Ovary (tissue), 10 donors: Measurements from ENCODE around the gene SSC5D. TPM values are rescaled to one million over a fixed set of nuclear protein-coding genes. Genes with fewer than 3 reads are reported as not detected.
A peak's percentile ranks its signal among the peaks of the same experiment; 100 is the strongest.

Experiments
- DNase-seq, 5 donors: peaks; one replicate each; pipeline ENCODE4 v3.0.0-alpha.2; 2019 to 2020
- H3K27ac ChIP-seq, 2 donors: fragments of 200-600 bp; one replicate each; pipeline versions ENCODE4 v1.5.1 to v1.8.0; 2019 to 2022
- H3K27me3 ChIP-seq: fragments of 200-600 bp; one replicate; pipeline ENCODE4 v1.8.0; 2022
- H3K36me3 ChIP-seq: fragments of 200-600 bp; sonication (generic); one replicate; pipeline ENCODE4 v1.5.1; 2019
- H3K4me1 ChIP-seq: one replicate; pipeline ENCODE4 v1.8.1; 2013; ENCODE audit warnings: mild to moderate bottlenecking, moderate library complexity; ENCODE audit not compliant: insufficient read depth
- H3K4me3 ChIP-seq: fragments of 200-600 bp; sonication (generic); one replicate; pipeline ENCODE4 v1.5.1; 2017
- H3K9me3 ChIP-seq, 2 donors: fragments of 200-600 bp in 1 of 2; sonication (generic) in 1 of 2; one replicate each; pipeline versions ENCODE4 v1.5.1 to v1.8.1; 2013 to 2019; ENCODE audit warnings: mild to moderate bottlenecking in 1 of 2, moderate library complexity in 1 of 2
- CTCF ChIP-seq, 3 donors: fragments of 450-650 bp in 2 of 3; fragments of 200-600 bp in 1 of 3; IDR thresholded peaks; one replicate each; pipeline versions ENCODE4 v1.5.1 to v1.8.0; 2016 to 2022; ENCODE audit warnings: antibody characterized with exemption in 3 of 3, mild to moderate bottlenecking in 1 of 3
- EP300 ChIP-seq: sonication (generic); formaldehyde crosslinking; IDR thresholded peaks from one replicate; pipeline ENCODE4 v1.6.1; 2017; ENCODE audit warnings: antibody characterized with exemption
- POLR2A ChIP-seq: fragments of 450-650 bp; IDR thresholded peaks from one replicate; pipeline ENCODE4 v1.6.1; 2017; ENCODE audit warnings: antibody characterized with exemption, mild to moderate bottlenecking, moderate library complexity
- WGBS, 3 donors: extraction: QIAGEN DNeasy Blood & Tissue Kit in 1 of 3; methylation state at CpG; one replicate each; pipeline versions ENCODE4 v1.1.5 to v1.1.7; 2013 to 2017; 5-methylcytosine and 5-hydroxymethylcytosine counted together
- intact Hi-C, 4 donors: fragments of 100-400 bp; cut with DNase I; formaldehyde crosslinking; loops; one replicate each; pipeline versions ENCODE4 v1.11.0 to v1.15.1; 2022 to 2023
- long read RNA-seq, 3 donors: library from polyadenylated mRNA in 2 of 3; unstranded in 2 of 3; transcript quantifications; one replicate each; pipeline ENCODE4 v2.0.0 and lab custom pipeline, GENCODE V29; 2021 to 2026
- polyA plus RNA-seq, 2 donors: library from polyadenylated mRNA; stranded (reverse); fragments of 200-250 nt in 1 of 2; fragments of 350-450 nt in 1 of 2; fragmentation: Illumina TruSeq in 1 of 2; extraction: RNeasy Lipid Tissue Mini Kit (QIAGEN cat#74804) in 1 of 2; gene quantifications; one replicate each; pipeline ENCODE4 v1.2.3, GENCODE V29; 2013 to 2014
- total RNA-seq, 7 donors: library from RNA; depleted of rRNA in 2 of 7; stranded (reverse); fragments of >200 nt in 2 of 7; fragmentation: NEBNext Ultra II Directional in 3 of 7; extraction: Animal tissue kit (Norgen Biotek cat#: 25700) in 3 of 7; gene quantifications; one replicate each; pipeline versions ENCODE4 v1.1.0 to v1.2.4, GENCODE V29; 2016 to 2023
- donor health status: DM: no; HTN: no; CAD: no; lungs with moderate emphysema.
- donor health status: DM: no; HTN: no; CAD: no.
- donor health status: Bipolar disorder and iron deficiency.
- donor health status: DM: yes; HTN: yes; CAD: no.
- donor health status: DM: no; HTN: no; CAD: no.
- donor health status: DM: yes; HTN: yes; CAD: no.

SSC5D gene
- 10 to 100 TPM in 6 of 7 donors, 1 to 10 TPM in 1; 5.7 to 29.7 (median 21.1) TPM for total RNA-seq
- polyA plus RNA-seq: 10 to 100 TPM; 10.1 to 11.4 TPM
- long read RNA-seq, donor 1, partial matches to known transcripts: 2 of 14 reads
- long read RNA-seq, donor 1, other reads (novel, unspliced or antisense): 11 of 14 reads
- long read RNA-seq, donor 2: 0 reads
- long read RNA-seq, donor 3, partial matches to known transcripts: 0 of 1 reads
- long read RNA-seq, donor 3, other reads (novel, unspliced or antisense): 1 of 1 reads

GRCh38 chr19:55487924-55488687, at the start of gene SSC5D:
Gene SSC5D, plus strand, starts transcription at chr19:55488436. Its CDS starts 154 bp downstream, at chr19:55488590.
- no peak for TF ChIP-seq POLR2A
- no peak for TF ChIP-seq EP300
- TF ChIP-seq CTCF (IDR thresholded peaks at IDR 0.05): no peak
- H3K27ac ChIP-seq: peak within 1 kb of the TSS; percentile 85 to 89
- H3K9me3 ChIP-seq: no peaks in the 10 kb centered on the region
- H3K27me3 ChIP-seq: no peaks in the 10 kb centered on the region
- DNase-seq: peak in 4 of 5 donors; percentile 70 to 80 (median 75)
- intact Hi-C loops: no loop called here
- no peaks in the 10 kb centered on the region for H3K36me3 ChIP-seq
- WGBS, 3 donors: 2 to 5% (median 4%) methylated on average over 15 to 21 of the region's 21 CpGs
- H3K4me1 ChIP-seq: peaks cover 30% of the 10 kb centered on the region
- H3K4me3 ChIP-seq: no peak within 1 kb of the TSS

DNA sequence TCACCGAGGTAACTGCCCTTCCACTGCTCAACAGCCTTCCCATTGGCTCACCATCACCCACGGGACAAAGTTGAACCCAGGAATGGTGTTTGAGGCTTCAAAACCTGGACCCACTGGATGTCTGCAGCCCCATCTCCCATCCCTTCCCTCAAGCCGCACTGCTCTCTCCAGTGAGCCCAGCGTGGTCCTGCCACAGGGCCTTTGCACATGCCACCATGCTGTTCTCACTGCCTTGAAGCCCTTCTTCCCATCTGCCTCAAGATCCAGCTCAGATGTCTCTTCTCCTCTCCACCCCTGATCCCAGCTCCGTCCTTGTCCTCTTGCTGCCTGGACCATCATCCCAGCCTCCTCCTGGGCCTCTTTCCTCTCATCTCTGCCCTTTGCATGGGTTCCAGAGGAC, 49.2 kb upstream of the SSC5D start:
- Histone ChIP-seq H3K4me1 (no peaks in the 10 kb centered on the region), H3K9me3 (no peaks in the 10 kb centered on the region), H3K4me3 (no peak overlapping the region), H3K27ac (no peak overlapping the region), H3K27me3 (no peaks in the 10 kb centered on the region), H3K36me3 (no peaks in the 10 kb centered on the region)
- 67 to 82% (median 82%) methylated on average over 5 of the region's 5 CpGs for WGBS, 3 donors
- intact Hi-C loops: no loop called here
- TF ChIP-seq EP300 (no peak), POLR2A (no peak), CTCF (IDR thresholded peaks at IDR 0.05) (no peak)
- DNase-seq: no peak

GRCh38 chr19:55440411-55441105, 47.7 kb upstream of the SSC5D start:
- no peak for DNase-seq
- no peak overlapping the region for H3K27ac ChIP-seq
- H3K4me3 ChIP-seq: no peak overlapping the region
- no peaks in the 10 kb centered on the region for H3K36me3 ChIP-seq
- TF ChIP-seq POLR2A: no peak
- no peak for TF ChIP-seq EP300
- no peak for TF ChIP-seq CTCF (IDR thresholded peaks at IDR 0.05)
- no peaks in the 10 kb centered on the region for H3K27me3 ChIP-seq
- WGBS, 3 donors: 3 to 5% (median 5%) methylated on average over 29 to 39 of the region's 39 CpGs
- H3K4me1 ChIP-seq: no peaks in the 10 kb centered on the region
- intact Hi-C loops: no loop called here
- no peaks in the 10 kb centered on the region for H3K9me3 ChIP-seq

- no peak overlapping the region for H3K27ac ChIP-seq
- H3K9me3 ChIP-seq: no peaks in the 10 kb centered on the region
- TF ChIP-seq CTCF (IDR thresholded peaks at IDR 0.05): no peak
- TF ChIP-seq POLR2A: no peak
- no peak for TF ChIP-seq EP300
- DNase-seq: no peak
- 2 to 5% (median 4%) methylated on average over 21 of the region's 21 CpGs for WGBS, 3 donors
- no peaks in the 10 kb centered on the region for H3K27me3 ChIP-seq
- no peaks in the 10 kb centered on the region for H3K36me3 ChIP-seq
- intact Hi-C loops: no loop called here
- no peak overlapping the region for H3K4me3 ChIP-seq
- no peaks in the 10 kb centered on the region for H3K4me1 ChIP-seq
Measured at GRCh38 chr19:55441319-55441691, 46.9 kb upstream of the SSC5D start.
